Caco-2 (cell line): Measurements from ENCODE around the gene KAT8. TPM values are rescaled to one million over a fixed set of nuclear protein-coding genes. Genes with fewer than 3 reads are reported as not detected.
A peak's percentile ranks its signal among the peaks of the same experiment; 100 is the strongest.

ENCODE experiments used
- BruUV-seq: library from RNA; stranded (reverse); fragments of 400-500 nt; replicated peaks from 2 replicates; lab custom pipeline; 2021; lab: Mats Ljungman, UMichigan
- CTCF ChIA-PET: fragments of 300-600 bp; sonication (Branson Sonifier 250); formaldehyde crosslinking; loops from one replicate; lab custom pipeline; 2022; ENCODE audit warnings: antibody characterized with exemption; lab: Charles Lee
- POLR2A ChIA-PET: fragments of 300-600 bp; sonication (Branson Sonifier 250); formaldehyde crosslinking; loops from one replicate; lab custom pipeline; 2022; ENCODE audit warnings: antibody characterized with exemption; lab: Charles Lee
- DNase-seq, 2 experiments: peaks; one replicate each; pipeline versions ENCODE4 v3.0.0 to v3.0.0-alpha.2; 2020 to 2022
- H3K27me3 ChIP-seq: replicated peaks from 2 replicates; pipeline ENCODE4 v1.6.0; 2011; ENCODE audit warnings: low read length; ENCODE audit not compliant: control insufficient read depth, insufficient read depth
- H3K36me3 ChIP-seq: 2 replicates; pipeline ENCODE4 v1.5.1; 2011; ENCODE audit warnings: low read length; ENCODE audit not compliant: control insufficient read depth, insufficient read depth
- H3K4me1 ChIP-seq: fragments of 250-450 bp; sonication (Bioruptor Pico); 2 replicates; pipeline ENCODE4 v1.5.1; 2020; ENCODE audit warnings: mild to moderate bottlenecking
- H3K4me3 ChIP-seq: 2 replicates; pipeline ENCODE4 v1.5.1; 2011; ENCODE audit warnings: low read depth, mild to moderate bottlenecking, control low read depth, low read length
- H3K9me3 ChIP-seq: fragments of 250-450 bp; sonication (Bioruptor Pico); 2 replicates; pipeline ENCODE4 v1.5.1; 2020; ENCODE audit warnings: mild to moderate bottlenecking, moderate library complexity
- H3K27ac Mint-ChIP-seq: one replicate; pipeline ENCODE4 v1.8.0; 2022; ENCODE audit warnings: mixed read lengths; ENCODE audit not compliant: unreplicated experiment
- H3K27me3 Mint-ChIP-seq: one replicate; pipeline ENCODE4 v1.8.0; 2022; ENCODE audit warnings: mixed read lengths; ENCODE audit not compliant: insufficient read depth, unreplicated experiment
- H3K36me3 Mint-ChIP-seq: one replicate; pipeline ENCODE4 v1.8.0; 2022; ENCODE audit warnings: mild to moderate bottlenecking, mixed read lengths; ENCODE audit not compliant: insufficient read depth, unreplicated experiment
- H3K4me1 Mint-ChIP-seq: one replicate; pipeline ENCODE4 v1.8.0; 2022; ENCODE audit warnings: low read depth, mixed read lengths; ENCODE audit not compliant: unreplicated experiment
- H3K4me3 Mint-ChIP-seq: one replicate; pipeline ENCODE4 v1.8.0; 2022; ENCODE audit warnings: mild to moderate bottlenecking, moderate library complexity, mixed read lengths; ENCODE audit not compliant: unreplicated experiment
- H3K9me3 Mint-ChIP-seq: one replicate; pipeline ENCODE4 v1.8.0; 2022; ENCODE audit warnings: mixed read lengths; ENCODE audit not compliant: unreplicated experiment
- intact Hi-C: fragments of 100-400 bp; cut with micrococcal nuclease; formaldehyde crosslinking; loops from one replicate; pipeline ENCODE4 v1.10.0; 2022; ENCODE audit not compliant: unreplicated experiment
- total RNA-seq: library from RNA; stranded (reverse); gene quantifications from 2 replicates; pipeline ENCODE4 v1.2.3, GENCODE V29; 2022
- TF ChIP-seq, protein P1 (sequence below), 2 experiments: fragments of 200-600 bp in 1 of 2; IDR thresholded peaks; 1 replicate in 1 of 2; 2 replicates in 1 of 2; pipeline versions ENCODE4 v1.5.1 to v1.8.0; 2011 to 2022; ENCODE audit warnings: antibody characterized with exemption in 1 of 2, control low read depth in 1 of 2, inconsistent platforms in 1 of 2, low read depth in 1 of 2, low read length in 1 of 2, mild to moderate bottlenecking in 1 of 2, moderate library complexity in 1 of 2; ENCODE audit not compliant: insufficient read depth in 1 of 2, severe bottlenecking in 1 of 2, unreplicated experiment in 1 of 2

KAT8 gene
- total RNA-seq, 1 experiment from 2014 or later: 46.2 TPM

DNA sequence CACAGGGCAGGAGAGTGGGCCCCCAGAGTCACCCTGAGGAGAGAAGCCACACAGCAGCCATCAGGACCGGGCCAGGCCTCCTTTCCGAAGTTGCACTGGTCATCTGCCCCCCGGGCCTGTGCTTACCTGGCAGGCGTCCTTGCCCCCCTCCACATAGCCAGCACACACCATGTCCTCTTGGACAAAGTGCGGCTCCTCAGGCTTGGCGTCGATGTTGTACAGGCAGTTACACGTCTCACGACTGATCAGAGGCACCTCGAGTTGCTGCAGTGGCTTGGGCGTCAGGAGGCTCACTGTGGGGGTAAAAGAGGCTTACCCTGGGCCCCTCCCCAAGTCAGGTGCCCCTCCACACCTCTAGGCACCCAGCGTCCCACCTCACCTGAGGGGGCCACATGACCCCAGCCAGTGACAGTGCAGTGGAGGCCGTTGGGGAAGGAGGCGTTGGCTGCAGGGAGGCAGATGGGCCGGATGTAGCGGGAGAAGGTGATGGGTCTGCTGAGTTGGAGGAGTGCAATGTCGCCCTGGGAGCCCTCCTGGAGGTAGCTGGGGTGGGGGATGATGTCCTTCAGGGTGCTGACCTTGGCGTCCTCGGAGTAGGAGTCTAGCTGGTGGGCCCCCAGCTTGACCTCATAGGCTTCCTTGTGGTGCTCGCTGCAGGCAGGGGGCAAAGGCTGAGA lies 15.0 kb downstream of the KAT8 start:
- no TSS peak for BruUV-seq
- Mint-ChIP-seq H3K27me3 (no peaks in the 10 kb centered on the region), H3K36me3 (peaks cover 56% of the 10 kb centered on the region), H3K9me3 (no peaks in the 10 kb centered on the region), H3K27ac (peak overlapping the region; percentile 75), H3K4me3 (peak overlapping the region; percentile 76), H3K4me1 (peaks cover 43% of the 10 kb centered on the region)
- H3K4me3 ChIP-seq: no peak overlapping the region
- peaks cover 59% of the 10 kb centered on the region for H3K4me1 ChIP-seq
- ChIA-PET POLR2A (interaction anchor here (1.0 to 3.2 kb wide), 4 partner anchors 10 to 58 kb away, joined by 3 to 35 read pairs (median 12); partner anchors contain the start of genes FUS, KAT8, ZNF646 and ZNF668), CTCF (interaction anchor here (2.0 kb wide), 1 partner anchor 15 kb away, joined by 8 read pairs; the partner anchor contains the start of gene KAT8)
- TF ChIP-seq, protein P1, sequence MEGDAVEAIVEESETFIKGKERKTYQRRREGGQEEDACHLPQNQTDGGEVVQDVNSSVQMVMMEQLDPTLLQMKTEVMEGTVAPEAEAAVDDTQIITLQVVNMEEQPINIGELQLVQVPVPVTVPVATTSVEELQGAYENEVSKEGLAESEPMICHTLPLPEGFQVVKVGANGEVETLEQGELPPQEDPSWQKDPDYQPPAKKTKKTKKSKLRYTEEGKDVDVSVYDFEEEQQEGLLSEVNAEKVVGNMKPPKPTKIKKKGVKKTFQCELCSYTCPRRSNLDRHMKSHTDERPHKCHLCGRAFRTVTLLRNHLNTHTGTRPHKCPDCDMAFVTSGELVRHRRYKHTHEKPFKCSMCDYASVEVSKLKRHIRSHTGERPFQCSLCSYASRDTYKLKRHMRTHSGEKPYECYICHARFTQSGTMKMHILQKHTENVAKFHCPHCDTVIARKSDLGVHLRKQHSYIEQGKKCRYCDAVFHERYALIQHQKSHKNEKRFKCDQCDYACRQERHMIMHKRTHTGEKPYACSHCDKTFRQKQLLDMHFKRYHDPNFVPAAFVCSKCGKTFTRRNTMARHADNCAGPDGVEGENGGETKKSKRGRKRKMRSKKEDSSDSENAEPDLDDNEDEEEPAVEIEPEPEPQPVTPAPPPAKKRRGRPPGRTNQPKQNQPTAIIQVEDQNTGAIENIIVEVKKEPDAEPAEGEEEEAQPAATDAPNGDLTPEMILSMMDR (IDR thresholded peaks at IDR 0.05; ENCODE audit: insufficient read depth in 1 of 2, low read depth in 1 of 2, low read length in 1 of 2, severe bottlenecking in 1 of 2, unreplicated experiment in 1 of 2): no peak
- DNase-seq: no peak
- no peaks in the 10 kb centered on the region for H3K9me3 ChIP-seq
- no peaks in the 10 kb centered on the region for H3K27me3 ChIP-seq
- intact Hi-C loops: loop anchor here (10.0 kb wide), 1 partner anchor 322 kb away; the partner anchor contains the start of gene ARMC5
- peaks cover 6% of the 10 kb centered on the region for H3K36me3 ChIP-seq

- peak overlapping the region; percentile 75 for H3K27ac Mint-ChIP-seq
- Histone ChIP-seq H3K36me3 (peaks cover 6% of the 10 kb centered on the region), H3K4me3 (0 out of 2 replicates have a peak overlapping the region, but pooled peaks have one; percentile 78), H3K27me3 (no peaks in the 10 kb centered on the region), H3K4me1 (peaks cover 65% of the 10 kb centered on the region), H3K9me3 (no peaks in the 10 kb centered on the region)
- TF ChIP-seq, protein P1 (IDR thresholded peaks at IDR 0.05; ENCODE audit: insufficient read depth in 1 of 2, low read depth in 1 of 2, low read length in 1 of 2, severe bottlenecking in 1 of 2, unreplicated experiment in 1 of 2): no peak
- peak overlapping the region; percentile 76 for H3K4me3 Mint-ChIP-seq
- peaks cover 56% of the 10 kb centered on the region for H3K36me3 Mint-ChIP-seq
- DNase-seq: no peak
- BruUV-seq: no TSS peak
- POLR2A ChIA-PET: no interaction called here
- CTCF ChIA-PET: no interaction called here
- H3K9me3 Mint-ChIP-seq: no peaks in the 10 kb centered on the region
- intact Hi-C loops: loop anchor here (10.0 kb wide), 1 partner anchor 322 kb away; the partner anchor contains the start of gene ARMC5
- peaks cover 45% of the 10 kb centered on the region for H3K4me1 Mint-ChIP-seq
- no peaks in the 10 kb centered on the region for H3K27me3 Mint-ChIP-seq
These were observed 15.6 kb downstream of the KAT8 start for GRCh38 chr16:31133046-31133501.

DNA sequence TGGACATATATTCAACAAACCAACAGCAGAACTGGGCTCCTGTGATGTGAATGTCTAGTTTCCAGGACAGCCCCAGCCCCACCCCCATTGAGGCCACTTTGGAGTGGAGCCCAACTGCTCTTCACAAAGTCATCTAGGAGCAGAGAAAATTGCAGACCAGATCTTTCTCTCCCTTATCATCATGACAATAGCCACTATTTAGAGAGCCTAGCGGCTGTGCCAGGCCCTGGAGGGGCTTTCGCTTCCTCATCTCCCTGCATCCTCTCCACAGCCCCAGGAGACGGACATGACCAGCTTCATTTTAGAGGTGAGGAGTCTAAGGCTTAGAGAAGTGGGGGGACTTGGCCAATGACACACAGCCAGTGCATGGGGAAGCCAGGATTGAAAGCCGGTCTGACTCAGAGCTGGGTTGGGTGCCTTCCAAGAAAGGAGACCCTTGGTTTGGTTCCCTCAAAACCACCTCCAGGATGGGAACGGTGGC lies 16.7 kb downstream of the KAT8 start:
- H3K4me3 Mint-ChIP-seq: peak overlapping the region; percentile 76
- intact Hi-C loops: loop anchor here (10.0 kb wide), 1 partner anchor 321 kb away; the partner anchor contains the start of gene ARMC5
- H3K9me3 ChIP-seq: no peaks in the 10 kb centered on the region
- no peaks in the 10 kb centered on the region for H3K9me3 Mint-ChIP-seq
- peak overlapping the region; percentile 75 for H3K27ac Mint-ChIP-seq
- no peaks in the 10 kb centered on the region for H3K27me3 ChIP-seq
- peaks cover 51% of the 10 kb centered on the region for H3K4me1 Mint-ChIP-seq
- peaks cover 63% of the 10 kb centered on the region for H3K36me3 Mint-ChIP-seq
- CTCF ChIA-PET: interaction anchor here (0.8 to 2.1 kb wide), 4 partner anchors 8 to 199 kb away, joined by 3 to 12 read pairs (median 3); partner anchors contain the start of gene KAT8
- TF ChIP-seq, protein P1 (IDR thresholded peaks at IDR 0.05; ENCODE audit: insufficient read depth in 1 of 2, low read depth in 1 of 2, low read length in 1 of 2, severe bottlenecking in 1 of 2, unreplicated experiment in 1 of 2): no peak
- no peak for DNase-seq
- no peaks in the 10 kb centered on the region for H3K27me3 Mint-ChIP-seq
- POLR2A ChIA-PET: interaction anchor here (3.7 kb wide), 1 partner anchor 17 kb away, joined by 52 read pairs; the partner anchor contains the start of gene KAT8
- H3K4me1 ChIP-seq: peaks cover 76% of the 10 kb centered on the region
- peak overlapping the region; percentile 78 for H3K4me3 ChIP-seq
- H3K36me3 ChIP-seq: peaks cover 6% of the 10 kb centered on the region
- BruUV-seq: no TSS peak
